Measurements from ENCODE around the gene KLRF2.

Gene KLRF2

DNA sequence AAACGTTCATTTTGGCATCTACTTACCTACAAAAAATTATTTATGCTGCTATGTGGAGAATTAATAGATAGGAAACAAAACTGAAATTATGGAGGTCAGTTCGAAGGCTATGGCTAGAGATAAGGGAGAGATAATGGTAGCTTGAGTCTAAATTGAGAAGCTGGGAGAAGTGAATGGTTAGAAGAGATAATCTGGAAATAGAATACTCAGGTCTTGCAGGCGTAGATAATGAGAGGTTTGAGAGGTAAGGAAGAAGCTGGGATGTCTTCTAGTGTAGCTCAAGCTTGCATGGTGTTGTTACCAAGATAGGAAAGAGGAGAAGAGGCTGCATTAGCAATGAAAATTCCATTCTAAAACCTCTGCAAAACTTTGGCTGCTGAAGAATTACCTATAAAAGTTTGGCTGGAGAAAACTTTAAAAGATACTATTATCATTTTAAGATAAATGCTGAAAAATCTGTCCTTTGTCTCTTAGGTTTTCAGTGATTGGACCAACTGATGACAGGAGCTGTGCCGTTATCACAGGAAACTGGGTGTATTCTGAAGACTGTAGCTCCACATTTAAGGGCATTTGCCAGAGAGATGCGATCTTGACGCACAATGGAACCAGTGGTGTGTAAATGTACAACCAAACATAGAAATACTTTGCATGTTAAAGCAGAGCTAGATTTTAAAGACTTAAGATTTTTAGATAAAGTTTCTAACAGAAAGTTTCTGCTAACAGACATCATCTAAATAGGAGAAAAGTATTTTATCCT is 14.1 kb downstream of the KLRF2 start:
- no peaks in the 10 kb centered on the region for H3K27me3 ChIP-seq (ENCODE audit: control insufficient read depth, insufficient read depth, low read length)
- no peak overlapping the region for H3K27ac ChIP-seq (ENCODE audit: low read length)
- H3K4me3 ChIP-seq (ENCODE audit: low read length): no peak overlapping the region
- no peaks in the 10 kb centered on the region for H3K4me1 ChIP-seq (ENCODE audit: control insufficient read depth, low read depth, low read length)
- H3K36me3 ChIP-seq (ENCODE audit: control insufficient read depth, low read depth, low read length): no peaks in the 10 kb centered on the region
- H3K9me3 ChIP-seq (ENCODE audit: control insufficient read depth, low read depth, low read length): no peaks in the 10 kb centered on the region
- H3K9ac ChIP-seq (ENCODE audit: low read length): no peak overlapping the region

- Histone ChIP-seq H3K9me3 (ENCODE audit: control insufficient read depth, low read depth, low read length) (peaks cover under 1% of the 10 kb centered on the region), H3K27ac (ENCODE audit: low read length) (no peak overlapping the region), H3K36me3 (ENCODE audit: control insufficient read depth, low read depth, low read length) (no peaks in the 10 kb centered on the region), H3K4me1 (ENCODE audit: control insufficient read depth, low read depth, low read length) (no peaks in the 10 kb centered on the region), H3K4me3 (ENCODE audit: low read length) (no peak overlapping the region), H3K27me3 (ENCODE audit: control insufficient read depth, insufficient read depth, low read length) (no peaks in the 10 kb centered on the region), H3K9ac (ENCODE audit: low read length) (no peak overlapping the region)
Observed at GRCh38 chr12:9897535-9897934, 16.2 kb downstream of the KLRF2 start.

GRCh38 chr12:9899209-9899608 is 17.9 kb downstream of the KLRF2 start:
- Histone ChIP-seq H3K27ac (ENCODE audit: low read length) (no peak overlapping the region), H3K9me3 (ENCODE audit: control insufficient read depth, low read depth, low read length) (peaks cover 5% of the 10 kb centered on the region), H3K27me3 (ENCODE audit: control insufficient read depth, insufficient read depth, low read length) (no peaks in the 10 kb centered on the region), H3K4me1 (ENCODE audit: control insufficient read depth, low read depth, low read length) (no peaks in the 10 kb centered on the region), H3K36me3 (ENCODE audit: control insufficient read depth, low read depth, low read length) (no peaks in the 10 kb centered on the region), H3K4me3 (ENCODE audit: low read length) (no peak overlapping the region), H3K9ac (ENCODE audit: low read length) (no peak overlapping the region)

- Histone ChIP-seq H3K36me3 (ENCODE audit: control insufficient read depth, low read depth, low read length) (no peaks in the 10 kb centered on the region), H3K9me3 (ENCODE audit: control insufficient read depth, low read depth, low read length) (peaks cover 5% of the 10 kb centered on the region), H3K4me1 (ENCODE audit: control insufficient read depth, low read depth, low read length) (no peaks in the 10 kb centered on the region), H3K27me3 (ENCODE audit: control insufficient read depth, insufficient read depth, low read length) (no peaks in the 10 kb centered on the region), H3K4me3 (ENCODE audit: low read length) (no peak overlapping the region), H3K9ac (ENCODE audit: low read length) (no peak overlapping the region), H3K27ac (ENCODE audit: low read length) (no peak overlapping the region)
Observed at GRCh38 chr12:9900930-9901329, 19.6 kb downstream of the KLRF2 start.

- no peaks in the 10 kb centered on the region for H3K36me3 ChIP-seq (ENCODE audit: control insufficient read depth, low read depth, low read length)
- no peak overlapping the region for H3K9ac ChIP-seq (ENCODE audit: low read length)
- no peaks in the 10 kb centered on the region for H3K4me1 ChIP-seq (ENCODE audit: control insufficient read depth, low read depth, low read length)
- no peaks in the 10 kb centered on the region for H3K27me3 ChIP-seq (ENCODE audit: control insufficient read depth, insufficient read depth, low read length)
- no peak overlapping the region for H3K27ac ChIP-seq (ENCODE audit: low read length)
- no peak overlapping the region for H3K4me3 ChIP-seq (ENCODE audit: low read length)
- peaks cover 5% of the 10 kb centered on the region for H3K9me3 ChIP-seq (ENCODE audit: control insufficient read depth, low read depth, low read length)
Observed at GRCh38 chr12:9902539-9903228, 21.4 kb downstream of the KLRF2 start.

GRCh38 chr12:9906873-9907272 is 25.6 kb downstream of the KLRF2 start:
- Histone ChIP-seq H3K9ac (ENCODE audit: low read length) (no peak overlapping the region), H3K27ac (ENCODE audit: low read length) (no peak overlapping the region), H3K27me3 (ENCODE audit: control insufficient read depth, insufficient read depth, low read length) (no peaks in the 10 kb centered on the region), H3K36me3 (ENCODE audit: control insufficient read depth, low read depth, low read length) (no peaks in the 10 kb centered on the region), H3K4me1 (ENCODE audit: control insufficient read depth, low read depth, low read length) (no peaks in the 10 kb centered on the region), H3K4me3 (ENCODE audit: low read length) (no peak overlapping the region), H3K9me3 (ENCODE audit: control insufficient read depth, low read depth, low read length) (peaks cover 23% of the 10 kb centered on the region)

DNA sequence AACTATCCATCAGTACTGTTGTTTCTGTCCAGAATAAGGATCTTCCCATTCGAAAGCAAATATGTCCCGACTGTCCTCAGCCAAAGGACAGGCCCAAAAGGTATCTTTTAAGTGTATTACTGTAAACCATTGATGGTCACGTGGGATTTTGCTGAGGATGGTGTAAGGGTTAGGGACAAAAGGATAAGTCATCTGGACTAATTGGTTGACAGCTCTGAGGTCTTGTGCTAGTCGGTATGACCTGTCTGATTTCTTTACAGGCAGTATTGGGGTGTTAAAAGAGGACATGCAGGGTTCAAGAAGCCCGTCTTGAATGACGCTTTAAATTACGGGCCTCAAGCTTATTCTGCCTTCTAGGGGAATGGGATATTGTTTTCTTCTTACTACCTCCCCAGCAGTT is 26.5 kb downstream of the KLRF2 start:
- no peaks in the 10 kb centered on the region for H3K4me1 ChIP-seq (ENCODE audit: control insufficient read depth, low read depth, low read length)
- H3K36me3 ChIP-seq (ENCODE audit: control insufficient read depth, low read depth, low read length): no peaks in the 10 kb centered on the region
- no peaks in the 10 kb centered on the region for H3K27me3 ChIP-seq (ENCODE audit: control insufficient read depth, insufficient read depth, low read length)
- no peak overlapping the region for H3K27ac ChIP-seq (ENCODE audit: low read length)
- H3K4me3 ChIP-seq (ENCODE audit: low read length): no peak overlapping the region
- H3K9ac ChIP-seq (ENCODE audit: low read length): no peak overlapping the region
- H3K9me3 ChIP-seq (ENCODE audit: control insufficient read depth, low read depth, low read length): peaks cover 21% of the 10 kb centered on the region

- no peak overlapping the region for H3K9ac ChIP-seq (ENCODE audit: low read length)
- H3K27ac ChIP-seq (ENCODE audit: low read length): no peak overlapping the region
- no peak overlapping the region for H3K4me3 ChIP-seq (ENCODE audit: low read length)
- peaks cover 19% of the 10 kb centered on the region for H3K9me3 ChIP-seq (ENCODE audit: control insufficient read depth, low read depth, low read length)
- no peaks in the 10 kb centered on the region for H3K4me1 ChIP-seq (ENCODE audit: control insufficient read depth, low read depth, low read length)
- no peaks in the 10 kb centered on the region for H3K36me3 ChIP-seq (ENCODE audit: control insufficient read depth, low read depth, low read length)
- no peaks in the 10 kb centered on the region for H3K27me3 ChIP-seq (ENCODE audit: control insufficient read depth, insufficient read depth, low read length)
Observed at GRCh38 chr12:9908350-9908749, 27.1 kb downstream of the KLRF2 start.

DNA sequence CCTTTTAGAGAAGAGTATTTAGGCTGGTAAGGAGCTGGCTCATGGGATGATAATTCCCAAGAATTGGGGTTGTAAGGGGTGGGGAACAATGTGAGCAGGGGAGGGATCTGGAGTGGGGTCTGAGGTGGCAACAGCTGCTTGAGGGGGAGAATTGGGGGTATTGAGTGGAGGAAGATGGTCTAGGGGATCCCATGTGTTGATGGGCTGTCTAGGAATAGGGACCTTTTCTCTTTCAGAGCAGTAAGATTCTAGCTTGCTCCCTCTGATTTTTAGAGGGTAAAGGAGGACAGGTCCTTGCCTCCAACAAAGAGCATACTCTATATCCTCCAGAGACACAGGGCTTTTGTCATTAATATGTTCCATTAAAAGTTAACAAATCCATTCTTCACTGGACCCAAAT is 28.4 kb downstream of the KLRF2 start:
- Histone ChIP-seq H3K36me3 (ENCODE audit: control insufficient read depth, low read depth, low read length) (no peaks in the 10 kb centered on the region), H3K4me1 (ENCODE audit: control insufficient read depth, low read depth, low read length) (no peaks in the 10 kb centered on the region), H3K9ac (ENCODE audit: low read length) (no peak overlapping the region), H3K27ac (ENCODE audit: low read length) (no peak overlapping the region), H3K4me3 (ENCODE audit: low read length) (no peak overlapping the region), H3K27me3 (ENCODE audit: control insufficient read depth, insufficient read depth, low read length) (no peaks in the 10 kb centered on the region), H3K9me3 (ENCODE audit: control insufficient read depth, low read depth, low read length) (peaks cover 19% of the 10 kb centered on the region)

DNA sequence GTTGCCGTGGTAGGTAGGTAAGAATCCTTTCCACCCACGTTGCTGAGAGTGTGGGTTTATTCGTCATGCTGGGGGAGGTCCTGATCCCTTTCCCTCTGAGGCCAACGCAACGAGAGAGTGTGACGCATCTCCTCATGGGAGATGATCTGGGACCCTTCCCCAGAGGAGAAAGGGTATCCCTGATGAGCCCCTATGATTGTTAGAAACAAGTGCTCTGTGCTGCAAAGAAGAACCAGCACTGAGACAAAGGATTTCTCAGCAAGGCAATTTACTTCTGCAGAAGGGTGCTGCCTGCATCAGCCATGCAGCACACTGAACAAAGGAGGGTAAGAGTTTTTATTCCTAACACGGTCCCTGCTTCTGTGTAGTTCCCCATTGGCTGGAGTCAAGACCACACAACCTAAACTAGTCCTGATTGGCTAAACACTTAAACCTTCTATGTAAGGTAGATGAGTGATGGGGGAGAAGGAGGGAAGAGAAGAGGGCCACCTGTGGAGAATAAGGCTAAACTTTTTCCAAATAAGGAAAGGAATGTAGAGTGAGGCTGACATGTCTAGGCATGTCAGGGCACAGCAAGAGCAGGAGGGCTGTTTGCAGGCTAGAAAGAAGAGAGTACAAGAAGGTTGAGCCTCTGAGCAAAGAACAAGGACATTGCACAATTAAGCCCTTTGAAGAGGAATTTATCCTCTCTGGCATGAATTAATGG is 29.6 kb downstream of the KLRF2 start:
- H3K9me3 ChIP-seq (ENCODE audit: control insufficient read depth, low read depth, low read length): peaks cover 19% of the 10 kb centered on the region
- no peak overlapping the region for H3K4me3 ChIP-seq (ENCODE audit: low read length)
- no peaks in the 10 kb centered on the region for H3K36me3 ChIP-seq (ENCODE audit: control insufficient read depth, low read depth, low read length)
- H3K4me1 ChIP-seq (ENCODE audit: control insufficient read depth, low read depth, low read length): no peaks in the 10 kb centered on the region
- H3K9ac ChIP-seq (ENCODE audit: low read length): no peak overlapping the region
- no peaks in the 10 kb centered on the region for H3K27me3 ChIP-seq (ENCODE audit: control insufficient read depth, insufficient read depth, low read length)
- no peak overlapping the region for H3K27ac ChIP-seq (ENCODE audit: low read length)

DNA sequence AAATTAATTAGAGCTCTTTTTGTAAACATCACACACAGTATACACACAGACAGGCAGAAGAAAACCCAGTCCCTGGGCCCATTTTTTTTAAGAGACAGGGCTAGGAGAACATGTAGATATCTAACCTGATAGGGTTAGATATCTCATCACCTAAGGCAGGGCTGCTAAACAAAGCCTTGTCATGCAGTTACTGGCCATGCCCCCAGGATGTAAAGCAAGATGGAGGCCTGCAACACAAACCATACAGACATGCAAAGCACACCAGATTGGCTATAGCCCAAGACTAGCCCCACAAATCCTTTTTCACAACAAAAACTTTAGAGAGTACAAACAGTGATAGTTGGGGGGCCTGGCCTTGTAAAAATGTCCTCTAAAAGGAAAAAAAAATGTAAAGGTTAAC is 30.4 kb downstream of the KLRF2 start:
- peaks cover 19% of the 10 kb centered on the region for H3K9me3 ChIP-seq (ENCODE audit: control insufficient read depth, low read depth, low read length)
- no peaks in the 10 kb centered on the region for H3K36me3 ChIP-seq (ENCODE audit: control insufficient read depth, low read depth, low read length)
- H3K27me3 ChIP-seq (ENCODE audit: control insufficient read depth, insufficient read depth, low read length): no peaks in the 10 kb centered on the region
- no peaks in the 10 kb centered on the region for H3K4me1 ChIP-seq (ENCODE audit: control insufficient read depth, low read depth, low read length)
- H3K27ac ChIP-seq (ENCODE audit: low read length): no peak overlapping the region
- no peak overlapping the region for H3K4me3 ChIP-seq (ENCODE audit: low read length)
- H3K9ac ChIP-seq (ENCODE audit: low read length): no peak overlapping the region
